ENCODE measurements around the gene DNAL1.

- TF ChIP-seq POLR2A (IDR thresholded peaks at IDR 0.05) (no peak), CTCF (IDR thresholded peaks at IDR 0.05 in 8 of 11, conservative IDR thresholded peaks at IDR 0.05 in 3 of 11) (no peak)
Observed at GRCh38 chr14:73680821-73681220, 36.0 kb downstream of the DNAL1 start.
